HepG2 (cell line): ENCODE measurements around the gene TPD52L2. TPM values are rescaled to one million over a fixed set of nuclear protein-coding genes. Genes with fewer than 3 reads are reported as not detected.
"Not testable (repeated sequence)": the region's sequence is repeated elsewhere in the genome, so short reads cannot be mapped to it uniquely, and the experiment has no call there.

Source experiments
- ATAC-seq: fragments of 200-7000 bp; cut with Tn5 transposase; 3 replicates; pipeline ENCODE4 v1.9.1; 2020; ENCODE audit warnings: mild to moderate bottlenecking, moderate library complexity
- BruUV-seq: library from RNA; stranded (reverse); fragments of 400-500 nt; replicated peaks from 2 replicates; lab custom pipeline; 2021; lab: Mats Ljungman, UMichigan
- CTCF ChIA-PET: fragments of 300-600 bp; formaldehyde crosslinking; extraction: SDS; loops from one replicate; lab custom pipeline; 2021; ENCODE audit warnings: low total read pairs, inconsistent platforms, low intra/inter-chr PET ratio; lab: Yijun Ruan, JAX
- POLR2A ChIA-PET: fragments of 350-600 bp; sonication (Branson Sonifier 250); formaldehyde crosslinking; loops from one replicate; lab custom pipeline; 2020; ENCODE audit warnings: antibody characterized with exemption, inconsistent platforms; lab: Yijun Ruan, JAX
- DNase-seq: peaks from one replicate; pipeline ENCODE4 v3.0.0-alpha.2; 2015; ENCODE audit warnings: low spot score
- FAIRE-seq: peaks from 3 replicates; lab custom pipeline; 2011; peaks lifted over from hg19 to GRCh38; lab: Jason Lieb, UNC
- H2AFZ ChIP-seq: one replicate; pipeline ENCODE4 v1.6.1; 2011; ENCODE audit warnings: low read length, inconsistent platforms
- H3K27ac ChIP-seq: fragments of 300-600 bp; 3 replicates; pipeline ENCODE4 v1.8.0; 2011; ENCODE audit warnings: mixed run types, mild to moderate bottlenecking, mixed read lengths, low read length, inconsistent platforms; ENCODE audit not compliant: insufficient read depth; ENCODE audit errors: extremely low read length
- H3K27me3 ChIP-seq, 2 experiments: fragments of 200-600 bp in 1 of 2; 2 replicates in 1 of 2; 3 replicates in 1 of 2; pipeline versions ENCODE4 v1.6.0 to v1.8.0; 2011; ENCODE audit warnings: low read length in 2 of 2, mild to moderate bottlenecking in 2 of 2, moderate library complexity in 2 of 2, inconsistent platforms in 1 of 2; ENCODE audit not compliant: insufficient read depth in 2 of 2, control insufficient read depth in 1 of 2
- H3K36me3 ChIP-seq, 2 experiments: fragments of 200-600 bp in 1 of 2; replicated peaks in 1 of 2; 2 replicates in 1 of 2; 3 replicates in 1 of 2; pipeline versions ENCODE4 v1.5.1 to v1.8.0; 2011; ENCODE audit warnings: low read length in 2 of 2, inconsistent platforms in 1 of 2; ENCODE audit not compliant: insufficient read depth in 2 of 2, control insufficient read depth in 1 of 2
- H3K4me1 ChIP-seq: 2 replicates; pipeline ENCODE4 v1.5.1; 2012; ENCODE audit warnings: low read length, inconsistent platforms; ENCODE audit not compliant: insufficient read depth
- H3K4me2 ChIP-seq: 2 replicates; pipeline ENCODE4 v1.6.0; 2011; ENCODE audit warnings: low read depth, low read length, inconsistent platforms
- H3K4me3 ChIP-seq, 3 experiments: fragments of 200-600 bp in 1 of 3; sonication (generic), shearing (Covaris generic) in 1 of 3; replicated peaks in 1 of 3; 2 replicates each; pipeline ENCODE4 v1.5.1; 2011 to 2016; ENCODE audit warnings: low read length in 3 of 3, inconsistent platforms in 2 of 3, low read depth in 2 of 3, mild to moderate bottlenecking in 2 of 3, control low read depth in 1 of 3, mixed read lengths in 1 of 3; ENCODE audit not compliant: insufficient read depth in 1 of 3
- H3K79me2 ChIP-seq: one replicate; pipeline ENCODE4 v1.6.1; 2011; ENCODE audit warnings: low read length, inconsistent platforms; ENCODE audit not compliant: insufficient read depth
- H3K9ac ChIP-seq: 2 replicates; pipeline ENCODE4 v1.6.0; 2011; ENCODE audit warnings: mild to moderate bottlenecking, low read depth, low read length, inconsistent platforms; ENCODE audit not compliant: insufficient read depth
- H3K9me3 ChIP-seq: 2 replicates; pipeline ENCODE4 v1.5.1; 2012; ENCODE audit warnings: mild to moderate bottlenecking, low read length
- H4K20me1 ChIP-seq: 2 replicates; pipeline ENCODE4 v1.6.0; 2011; ENCODE audit warnings: inconsistent platforms, mild to moderate bottlenecking, low read length, moderate library complexity; ENCODE audit not compliant: insufficient read depth
- KLF13 ChIP-seq: sonication (generic); formaldehyde crosslinking; IDR thresholded peaks from 2 replicates; pipeline ENCODE4 v1.4.0; 2020; ENCODE audit warnings: mild to moderate bottlenecking, missing genetic modification reagents
- MYC ChIP-seq: sonication (generic); formaldehyde crosslinking; IDR thresholded peaks from 2 replicates; pipeline ENCODE4 v1.9.0; 2021; ENCODE audit warnings: missing genetic modification reagents, borderline replicate concordance
- NRL ChIP-seq: sonication (generic); formaldehyde crosslinking; IDR thresholded peaks from 2 replicates; pipeline ENCODE4 v1.5.0; 2020; ENCODE audit warnings: missing genetic modification reagents, mild to moderate bottlenecking, moderate library complexity, borderline replicate concordance
- PITX1 ChIP-seq: sonication (generic); formaldehyde crosslinking; IDR thresholded peaks from 2 replicates; pipeline ENCODE4 v1.5.1; 2020; ENCODE audit warnings: mild to moderate bottlenecking, missing genetic modification reagents
- ZFYVE20 ChIP-seq: sonication (generic); formaldehyde crosslinking; IDR thresholded peaks from 2 replicates; pipeline ENCODE4 v1.8.0; 2023; ENCODE audit warnings: low read depth, mild to moderate bottlenecking, moderate library complexity, missing genetic modification reagents, borderline replicate concordance
- ZMYM3 ChIP-seq: sonication (generic); formaldehyde crosslinking; IDR thresholded peaks from 2 replicates; pipeline ENCODE4 v1.5.1; 2020; ENCODE audit warnings: mild to moderate bottlenecking, missing genetic modification reagents
- ZNF329 ChIP-seq: sonication (generic); formaldehyde crosslinking; IDR thresholded peaks from 2 replicates; pipeline ENCODE4 v1.9.0; 2021; ENCODE audit warnings: low read depth, mild to moderate bottlenecking, missing genetic modification reagents
- ZNF460 ChIP-seq: sonication (generic); formaldehyde crosslinking; IDR thresholded peaks from 2 replicates; pipeline ENCODE4 v1.5.1; 2020; ENCODE audit warnings: missing genetic modification reagents, mild to moderate bottlenecking, borderline replicate concordance
- ZNF691 ChIP-seq: sonication (generic); formaldehyde crosslinking; IDR thresholded peaks from 2 replicates; pipeline ENCODE4 v1.4.0; 2020; ENCODE audit warnings: missing genetic modification reagents, low read depth, mild to moderate bottlenecking, borderline replicate concordance
- ZNF883 ChIP-seq: sonication (generic); formaldehyde crosslinking; IDR thresholded peaks from 2 replicates; pipeline ENCODE4 v1.5.1; 2020; ENCODE audit warnings: mild to moderate bottlenecking, missing genetic modification reagents; ENCODE audit errors: not compliant biosample characterization
- WGBS: methylation state at CpG from one replicate; pipeline ENCODE4 v1.1.6; 2017; ENCODE audit warnings: low lambda C conversion rate; 5-methylcytosine and 5-hydroxymethylcytosine counted together
- in situ Hi-C: cut with HindIII; loops from 2 replicates; pipeline ENCODE4 v1.10.0; 2017; ENCODE audit warnings: low pct_unique_long_range_greater_than_20kb; ENCODE audit not compliant: extremely low pct_ligation_motif_present
- intact Hi-C: fragments of 100-400 bp; cut with micrococcal nuclease; formaldehyde crosslinking; loops from one replicate; pipeline ENCODE4 v1.10.0; 2022; ENCODE audit not compliant: unreplicated experiment
- polyA plus RNA-seq, 8 experiments: library from polyadenylated mRNA; depleted of rRNA in 3 of 8; stranded (reverse) in 7 of 8; unstranded in 1 of 8; fragments of >200 nt; fragmentation: Illumina TruSeq in 4 of 8; extraction: Trizol in 4 of 8; gene quantifications; 2 replicates each; pipeline versions ENCODE4 v1.2.1 to v1.2.3, GENCODE V29; 2011 to 2016; ENCODE audit warnings: low read depth in 4 of 8, missing spikeins in 1 of 8, mixed read lengths in 1 of 8; ENCODE audit not compliant: insufficient read depth in 1 of 8
- total RNA-seq, 5 experiments: library from RNA; depleted of rRNA; stranded (reverse); fragments of >200 nt; fragmentation: Illumina TruSeq; extraction: Trizol; gene quantifications; 2 replicates each; pipeline ENCODE4 v1.2.3, GENCODE V29; 2016; ENCODE audit warnings: low read depth in 1 of 5
- TF ChIP-seq, protein P1 (sequence below): sonication (generic); formaldehyde crosslinking; IDR thresholded peaks from 2 replicates; pipeline ENCODE4 v1.5.1; 2020; ENCODE audit warnings: mild to moderate bottlenecking, missing genetic modification reagents

TPD52L2 gene
- total and polyA plus RNA-seq, 2 of the 13 experiments (the other 11 are each of a cell fraction or from before 2014, with no cell fraction given): 156 to 184 TPM

DNA sequence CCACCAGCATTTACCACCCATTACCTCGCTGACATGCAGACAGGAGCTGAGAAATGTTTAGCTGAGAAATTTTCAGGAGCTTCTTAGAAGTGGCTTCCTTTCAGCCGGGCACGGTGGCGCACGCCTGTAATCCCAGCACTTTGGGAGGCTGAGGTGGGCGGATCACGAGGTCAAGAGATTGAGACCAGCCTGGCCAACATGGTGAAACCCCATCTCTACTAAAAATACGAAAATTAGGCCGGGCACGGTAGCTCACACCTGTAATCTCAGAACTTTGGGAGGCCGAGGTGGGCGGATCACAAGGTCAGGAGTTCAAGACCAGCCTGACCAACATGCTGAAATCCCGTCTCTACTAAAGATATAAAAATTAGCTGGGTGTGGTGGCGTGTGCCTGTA is 13.5 kb upstream of the TPD52L2 start:
- intact Hi-C loops, H3K36me3 ChIP-seq, H3K4me3 ChIP-seq, H3K9ac ChIP-seq, ATAC-seq, H2AFZ ChIP-seq, in situ Hi-C loops, BruUV-seq, H3K9me3 ChIP-seq, FAIRE-seq, DNase-seq, H3K4me2 ChIP-seq, H3K27ac ChIP-seq, H3K79me2 ChIP-seq, CTCF ChIA-PET, H4K20me1 ChIP-seq: not testable (repeated sequence)
- peaks cover 3 to 16% of the 10 kb centered on the region in 2 experiments; a peak in 4 of 5 replicates for H3K27me3 ChIP-seq
- POLR2A ChIA-PET: interaction anchor here (0.7 kb wide), 1 partner anchor 14 kb away, joined by 3 read pairs; the partner anchor contains the start of gene TPD52L2
- 57% methylated on average over 14 of the region's 14 CpGs for WGBS
- H3K4me1 ChIP-seq: peaks cover 52% of the 10 kb centered on the region
- TF ChIP-seq ZNF460 (CRISPR knock-in tag) (peak; percentile 58), ZMYM3 (CRISPR knock-in tag) (0 out of 2 replicates have a peak, but pooled peaks have one; percentile 8), MYC (CRISPR knock-in tag) (0 out of 2 replicates have a peak, but pooled peaks have one; percentile 10)

GRCh38 chr20:63853733-63854068 is 11.4 kb upstream of the TPD52L2 start:
- not testable (repeated sequence) for H4K20me1 ChIP-seq, H3K36me3 ChIP-seq, H3K9me3 ChIP-seq, ATAC-seq
- Histone ChIP-seq H3K9ac (peak overlapping the region; percentile 68; the same call in 1 of the 2 replicates), H3K27me3 (peaks cover 3 to 11% of the 10 kb centered on the region in 2 experiments; a peak in 4 of 5 replicates)
- TF ChIP-seq ZNF691 (CRISPR knock-in tag) (0 out of 2 replicates have a peak, but pooled peaks have one; percentile 9), ZFYVE20 (CRISPR knock-in tag) (0 out of 2 replicates have a peak, but pooled peaks have one; percentile 19), ZNF883 (CRISPR knock-in tag) (peak; percentile 9), PITX1 (CRISPR knock-in tag) (peak; percentile 12; the same call in 1 of the 2 replicates), KLF13 (CRISPR knock-in tag) (0 out of 2 replicates have a peak, but pooled peaks have one; percentile 77), NRL (peak; percentile 14; the same call in 1 of the 2 replicates), ZNF329 (CRISPR knock-in tag) (0 out of 2 replicates have a peak, but pooled peaks have one; percentile 1)
- TF ChIP-seq, protein P1, sequence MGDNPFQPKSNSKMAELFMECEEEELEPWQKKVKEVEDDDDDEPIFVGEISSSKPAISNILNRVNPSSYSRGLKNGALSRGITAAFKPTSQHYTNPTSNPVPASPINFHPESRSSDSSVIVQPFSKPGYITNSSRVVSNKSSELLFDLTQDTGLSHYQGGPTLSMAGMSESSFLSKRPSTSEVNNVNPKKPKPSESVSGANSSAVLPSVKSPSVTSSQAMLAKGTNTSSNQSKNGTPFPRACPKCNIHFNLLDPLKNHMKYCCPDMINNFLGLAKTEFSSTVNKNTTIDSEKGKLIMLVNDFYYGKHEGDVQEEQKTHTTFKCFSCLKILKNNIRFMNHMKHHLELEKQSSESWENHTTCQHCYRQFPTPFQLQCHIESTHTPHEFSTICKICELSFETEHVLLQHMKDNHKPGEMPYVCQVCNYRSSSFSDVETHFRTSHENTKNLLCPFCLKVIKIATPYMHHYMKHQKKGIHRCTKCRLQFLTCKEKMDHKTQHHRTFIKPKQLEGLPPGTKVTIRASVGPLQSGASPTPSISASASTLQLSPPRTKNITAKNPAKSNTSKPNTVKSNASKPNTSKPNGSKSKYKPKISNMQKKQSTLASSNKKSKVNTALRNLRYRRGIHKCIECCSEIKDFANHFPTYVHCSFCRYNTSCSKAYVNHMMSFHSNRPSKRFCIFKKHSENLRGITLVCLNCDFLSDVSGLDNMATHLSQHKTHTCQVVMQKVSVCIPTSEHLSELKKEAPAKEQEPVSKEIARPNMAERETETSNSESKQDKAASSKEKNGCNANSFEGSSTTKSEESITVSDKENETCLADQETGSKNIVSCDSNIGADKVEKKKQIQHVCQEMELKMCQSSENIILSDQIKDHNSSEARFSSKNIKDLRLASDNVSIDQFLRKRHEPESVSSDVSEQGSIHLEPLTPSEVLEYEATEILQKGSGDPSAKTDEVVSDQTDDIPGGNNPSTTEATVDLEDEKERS (CRISPR knock-in tag): 0 out of 2 replicates have a peak, but pooled peaks have one; percentile 35
- TF ChIP-seq, all 625 proteins: peak for 8; not testable (repeated sequence) for 617
- POLR2A ChIA-PET: interaction anchor here (0.6 to 3.7 kb wide), 6 partner anchors 10 to 199 kb away, joined by 3 to 59 read pairs (median 6); partner anchors contain the start of genes ARFRP1, TPD52L2 and ZGPAT
- in situ Hi-C loops, H3K79me2 ChIP-seq, DNase-seq, H3K27ac ChIP-seq, intact Hi-C loops, BruUV-seq, CTCF ChIA-PET, FAIRE-seq, H2AFZ ChIP-seq: not testable (repeated sequence)
- Histone ChIP-seq H3K4me1 (peaks cover 52% of the 10 kb centered on the region), H3K4me2 (peak overlapping the region; percentile 93), H3K4me3 (peak overlapping the region in 1 of 3 experiments; percentile 83; a peak in 2 of 6 replicates)
- WGBS: 73% methylated on average over 4 of the region's 4 CpGs
